HG02943 (cell line): Measurements from ENCODE around the gene IL1R2.

Experiments
- ATAC-seq: cut with Tn5 transposase; IDR thresholded peaks from one replicate; pipeline ENCODE4 v1.9.1; 2021; ENCODE audit warnings: mild to moderate bottlenecking, low read depth, moderate library complexity; ENCODE audit not compliant: unreplicated experiment

The IL1R2 gene

DNA sequence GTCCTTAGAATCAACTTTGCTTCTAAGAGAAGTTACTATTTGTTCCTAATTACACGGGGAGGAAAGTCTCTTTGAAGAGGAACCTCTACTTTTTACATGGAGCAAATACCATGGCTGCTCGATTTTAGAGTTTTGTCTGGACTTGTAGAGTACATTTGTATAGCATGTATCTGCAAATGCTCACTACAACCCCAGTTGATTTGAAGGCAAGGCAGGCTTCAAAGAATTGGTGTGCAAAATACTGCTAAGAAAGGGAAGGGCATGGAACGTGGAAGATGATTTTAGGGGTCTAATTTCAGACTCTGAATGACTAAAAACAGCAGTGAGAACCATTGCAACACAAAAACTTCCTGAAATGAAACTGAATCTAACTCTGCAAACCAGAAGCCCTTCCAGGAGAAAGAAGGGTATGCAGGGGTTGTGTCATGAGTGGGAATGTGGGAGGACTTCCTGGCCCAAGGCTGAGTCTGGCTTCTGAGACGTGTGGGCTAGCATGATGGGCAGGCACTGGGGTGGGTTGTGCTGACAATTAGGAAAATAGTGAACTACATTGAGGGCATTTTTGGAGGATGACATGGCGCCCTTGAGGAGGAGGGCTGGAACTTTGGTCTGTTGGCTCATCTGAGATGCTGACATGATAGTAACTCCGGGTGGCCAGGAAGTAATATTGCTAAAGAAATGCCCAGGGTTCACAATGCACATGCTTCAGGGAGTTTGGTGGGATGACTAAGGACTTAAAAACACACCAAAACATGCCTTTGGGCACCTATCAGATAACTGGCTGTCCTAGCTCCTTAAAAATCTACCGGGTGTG is 18.9 kb upstream of the IL1R2 start:
- ATAC-seq, result no peak

DNA sequence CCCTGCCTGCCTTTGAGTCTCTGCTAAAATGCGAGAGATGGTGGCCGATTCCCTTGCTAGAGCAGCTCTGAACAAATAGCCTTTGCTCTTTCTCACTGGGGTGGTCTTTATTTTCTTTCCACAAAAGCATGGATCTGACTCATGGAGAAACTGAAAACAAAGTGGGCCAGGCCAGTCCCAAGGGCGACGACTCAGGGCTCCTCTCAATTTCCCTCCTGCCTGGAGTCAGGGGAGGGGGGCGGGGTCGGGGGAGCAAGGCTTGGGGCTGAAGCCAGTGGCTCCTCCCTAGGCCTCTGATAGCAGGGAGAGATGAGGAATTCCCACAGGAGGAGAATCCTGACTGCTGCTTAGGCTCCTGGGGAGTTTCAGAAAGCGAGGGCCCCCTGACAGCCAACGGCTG is 17.1 kb upstream of the IL1R2 start:
- no peak for ATAC-seq

DNA sequence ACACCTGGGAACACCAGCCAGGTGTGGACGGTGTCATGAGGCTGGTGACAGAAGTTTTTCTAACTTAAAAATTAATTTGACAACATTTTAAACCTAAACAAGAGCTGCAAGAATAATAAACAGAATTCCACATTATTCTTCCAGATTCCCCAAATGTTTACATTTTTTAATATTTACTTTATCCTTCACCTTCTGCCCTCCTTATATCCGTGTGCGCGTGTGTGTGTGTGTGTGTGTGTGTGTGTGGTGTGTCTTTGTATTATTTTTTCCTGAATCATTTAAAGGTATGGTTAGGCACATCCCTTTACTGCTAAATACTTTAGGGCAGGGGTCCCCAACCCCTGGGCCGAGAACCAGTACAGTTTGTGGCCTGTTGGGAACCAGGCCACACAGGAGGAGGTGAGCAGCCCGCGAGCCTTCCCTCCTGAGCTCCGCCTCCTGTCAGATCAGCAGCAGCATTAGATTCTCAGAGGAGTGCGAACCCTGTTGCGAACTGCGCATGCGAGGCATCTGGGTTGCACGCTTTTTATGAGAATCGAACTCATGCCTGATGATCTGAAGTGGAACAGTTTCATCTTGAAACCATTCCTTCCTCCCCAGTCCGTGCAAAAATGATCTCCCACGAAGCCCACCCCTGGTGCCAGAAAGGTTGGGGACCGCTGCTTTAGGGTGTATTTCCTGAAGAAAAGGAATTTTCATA is 16.4 kb upstream of the IL1R2 start:
- no peak for ATAC-seq

DNA sequence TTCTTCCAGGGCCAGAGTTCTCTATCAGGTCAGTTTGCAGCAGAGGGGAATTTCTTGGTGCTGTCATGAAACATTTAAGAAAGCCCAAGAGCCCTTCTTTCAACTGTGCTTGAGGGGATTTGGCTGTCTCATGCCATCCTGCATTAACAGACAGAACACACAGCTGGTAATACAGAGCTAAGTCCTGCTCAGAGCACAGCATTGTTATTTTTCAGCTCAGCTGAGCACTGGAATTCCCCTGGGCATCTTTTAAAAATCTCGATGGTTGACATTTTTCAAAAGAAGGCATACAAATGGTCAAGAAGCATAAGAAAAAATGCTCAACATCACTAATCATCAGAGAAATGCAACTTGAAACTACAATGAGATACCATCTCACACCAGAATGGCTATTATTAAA is 14.9 kb upstream of the IL1R2 start:
- no peak for ATAC-seq

- no peak for ATAC-seq
These were observed 11.4 kb upstream of the IL1R2 start for GRCh38 chr2:101980368-101980767.

DNA sequence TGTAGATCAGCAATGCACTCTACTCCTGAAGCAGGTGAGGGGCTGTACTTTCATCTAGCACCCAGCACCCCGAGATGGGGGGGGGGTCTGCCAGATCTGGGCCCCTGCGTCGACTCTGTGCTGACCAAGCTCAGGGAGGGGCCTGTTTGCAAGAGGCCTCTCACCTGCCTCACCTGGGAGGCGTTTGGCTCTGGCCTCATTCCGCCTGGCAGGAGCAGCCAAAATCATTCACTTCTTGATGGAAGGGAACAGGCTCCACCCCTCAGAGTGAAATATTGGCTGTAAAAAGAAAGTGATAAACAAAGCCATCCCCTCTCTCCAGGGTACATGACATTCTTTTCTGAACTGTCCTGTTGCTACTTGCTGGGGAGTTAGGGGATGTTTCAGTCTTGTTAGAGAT is 10.7 kb upstream of the IL1R2 start:
- ATAC-seq, result no peak

- ATAC-seq, result no peak
These were observed 10.3 kb upstream of the IL1R2 start for GRCh38 chr2:101981504-101981903.

DNA sequence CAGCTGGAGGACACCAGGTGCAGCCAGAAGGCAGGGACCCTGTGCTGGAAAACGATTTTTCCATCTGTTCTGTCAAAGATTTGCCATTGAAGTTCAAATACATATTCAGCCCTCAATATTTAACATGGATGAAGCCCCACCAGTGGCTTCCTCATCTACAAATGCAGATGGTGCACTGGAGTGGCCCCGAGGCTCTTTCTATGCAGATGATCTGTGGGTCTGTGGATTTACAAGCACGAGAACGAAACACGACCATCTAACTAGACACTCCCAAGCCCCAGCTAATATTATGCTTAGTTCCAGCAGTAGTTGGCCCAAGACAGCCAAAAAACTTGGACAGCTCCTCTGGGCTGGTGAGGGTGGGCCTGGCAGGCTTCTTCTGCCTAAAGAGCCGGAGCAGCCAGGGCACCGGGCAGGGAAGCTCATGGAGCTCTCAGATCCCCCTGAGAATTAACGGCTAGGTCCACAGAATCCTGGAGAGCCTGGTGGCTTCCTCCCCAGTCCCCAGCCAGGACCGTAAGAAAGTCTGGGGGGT is 9.2 kb upstream of the IL1R2 start:
- ATAC-seq, result no peak

DNA sequence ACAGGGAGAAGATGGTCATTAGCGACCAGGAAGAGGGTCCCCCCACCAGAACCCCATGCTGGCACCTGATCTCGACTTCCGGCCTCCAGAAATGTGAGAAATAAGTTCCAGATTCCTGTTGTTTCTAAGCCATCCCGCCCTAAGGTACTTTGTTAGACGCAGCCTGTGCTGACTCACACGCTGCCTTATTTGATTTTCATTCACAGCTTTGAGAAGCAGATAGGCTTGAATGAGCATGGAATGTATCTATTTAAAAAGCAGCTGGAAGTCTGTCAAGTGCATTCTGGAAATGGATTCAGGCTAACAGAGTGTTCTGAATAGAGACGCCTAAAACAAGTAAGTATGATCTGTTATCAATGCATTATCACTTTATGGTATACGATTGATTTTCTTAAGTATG is 8.3 kb upstream of the IL1R2 start:
- ATAC-seq, result no peak

- ATAC-seq, result no peak
These were observed 7.8 kb upstream of the IL1R2 start for GRCh38 chr2:101983928-101984327.

DNA sequence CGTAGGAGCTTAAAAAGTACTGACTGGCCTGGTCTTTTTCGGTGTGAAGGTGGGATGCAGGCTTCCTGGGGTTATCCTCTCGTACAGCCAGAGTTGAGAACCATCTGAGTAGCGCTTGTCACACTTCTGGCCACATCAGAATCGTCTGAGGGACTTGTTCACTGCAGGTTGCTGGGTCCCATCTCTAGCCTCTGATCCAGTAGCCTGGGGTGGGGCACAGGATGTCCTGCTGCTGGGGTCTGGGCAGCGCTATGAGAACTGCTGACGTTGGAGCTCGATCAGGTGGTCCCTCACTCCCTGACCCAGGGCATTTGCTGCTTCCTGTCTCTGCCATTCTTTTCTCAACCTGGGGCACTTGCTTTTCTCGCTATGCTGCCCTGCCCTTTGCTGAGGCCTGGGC is 7.1 kb upstream of the IL1R2 start:
- no peak for ATAC-seq

DNA sequence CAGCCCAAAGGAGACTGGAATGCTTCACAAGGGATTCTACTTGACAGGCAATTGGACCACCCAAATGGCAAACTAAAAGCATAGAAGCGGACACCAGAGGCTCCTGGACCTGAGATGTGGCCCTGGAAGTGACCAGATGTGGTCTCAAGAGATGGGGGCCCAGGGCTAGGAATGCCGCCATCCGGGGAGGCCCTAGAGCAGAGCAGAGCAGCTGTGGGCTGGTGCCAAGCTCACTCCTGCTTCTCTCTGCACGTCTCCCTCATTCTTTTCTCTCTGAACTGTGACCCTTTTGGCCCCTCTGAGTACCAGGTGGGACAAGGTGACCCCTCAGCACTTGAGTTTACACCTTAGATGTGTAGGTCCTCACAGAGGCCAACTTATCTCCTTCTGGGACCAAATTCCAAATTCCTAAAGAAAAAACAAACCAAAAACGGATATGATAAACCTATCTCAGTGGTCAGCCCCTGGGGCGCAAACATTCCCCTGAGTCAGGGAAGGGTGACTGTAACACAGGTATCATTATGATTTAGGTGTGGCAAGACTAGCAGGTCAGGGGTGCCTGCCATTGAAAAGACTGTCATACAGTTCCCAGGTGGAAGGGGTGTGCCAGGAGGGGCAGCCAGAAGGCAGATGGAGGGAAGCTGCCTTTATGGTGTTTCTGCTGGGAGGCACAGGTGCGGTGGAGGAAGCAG is 6.5 kb upstream of the IL1R2 start:
- ATAC-seq, result no peak

DNA sequence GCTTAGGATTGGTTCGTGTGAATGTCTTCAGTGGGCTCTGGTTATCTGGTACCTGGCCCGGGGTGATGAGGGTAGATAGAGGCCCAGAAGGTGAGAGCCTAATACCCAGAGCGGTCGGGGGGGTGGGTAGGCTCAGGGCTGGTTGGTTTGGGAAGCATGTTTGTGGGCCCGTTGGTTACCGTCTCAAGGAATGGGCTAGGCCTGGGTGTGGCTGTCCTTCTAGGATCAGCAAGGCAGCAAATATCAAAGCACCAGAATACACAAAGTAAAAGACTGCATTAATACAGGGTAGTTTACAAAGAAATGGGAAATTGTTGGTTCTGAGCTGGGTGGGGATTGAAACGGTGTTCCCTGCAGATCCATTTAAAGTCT is 6.0 kb upstream of the IL1R2 start:
- no peak for ATAC-seq

GRCh38 chr2:101986376-101986775 is 5.4 kb upstream of the IL1R2 start:
- ATAC-seq, result no peak

DNA sequence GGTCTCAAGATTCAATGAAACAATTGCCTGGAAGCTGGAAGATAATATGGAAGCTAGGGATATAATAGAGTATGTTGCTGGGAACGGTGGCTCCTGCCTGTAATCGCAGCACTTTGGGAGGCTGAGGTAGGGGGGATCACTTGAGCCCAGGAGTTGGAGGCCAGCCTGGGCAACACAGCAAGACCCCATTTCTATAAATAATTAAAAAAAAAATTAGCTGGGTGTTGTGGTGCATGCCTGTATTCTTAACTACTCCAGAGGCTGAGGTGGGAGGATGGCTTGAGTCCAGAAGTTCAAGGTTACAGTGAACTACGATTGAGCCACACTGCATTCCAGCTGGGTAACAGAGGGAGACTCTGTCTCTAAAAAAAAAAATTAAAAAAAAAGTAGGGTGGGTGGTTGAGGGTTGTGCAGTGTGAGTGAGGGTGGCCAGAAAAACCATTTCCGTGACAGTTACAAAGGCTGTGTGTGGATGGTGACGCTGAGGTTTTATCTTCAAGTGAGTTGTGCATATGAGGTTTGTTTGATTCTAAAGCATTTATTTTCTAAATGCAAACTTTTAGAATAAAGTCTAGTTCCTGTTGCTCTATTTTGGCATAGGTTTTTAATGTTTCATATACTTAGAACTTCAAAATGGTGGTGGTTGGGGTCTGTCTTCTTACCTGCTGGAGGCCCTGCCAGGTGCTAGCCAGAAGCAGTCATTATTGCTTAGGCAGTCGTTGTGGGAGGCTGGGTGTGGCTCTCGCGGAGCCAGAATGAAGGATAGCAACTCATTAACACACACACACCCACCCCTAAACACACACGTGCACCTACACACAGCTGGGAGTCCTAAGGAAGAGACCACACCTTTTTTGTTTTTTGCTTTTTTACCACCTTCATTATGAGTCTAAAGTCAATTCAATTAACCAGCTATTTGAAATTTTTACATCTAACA is 4.7 kb upstream of the IL1R2 start:
- no peak for ATAC-seq

DNA sequence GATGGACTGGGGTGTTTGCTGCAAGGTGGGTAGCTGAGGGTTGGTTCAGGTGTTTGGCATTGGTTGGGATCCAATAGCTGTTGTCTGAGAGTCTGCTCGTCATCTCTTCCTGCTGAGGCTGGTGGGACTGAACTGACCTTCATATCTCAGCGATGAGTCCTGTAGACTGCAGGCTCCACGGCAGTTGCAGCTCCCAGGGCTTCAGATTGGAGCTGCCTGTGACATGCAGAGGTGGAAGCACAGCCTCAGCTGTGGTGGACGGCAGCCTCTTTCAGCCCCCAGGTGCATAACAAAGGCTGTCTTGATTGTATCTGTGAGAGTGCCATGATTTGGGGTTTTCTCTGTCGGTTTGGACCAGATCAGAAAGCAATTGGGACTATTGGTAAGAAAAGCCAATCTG is 3.9 kb upstream of the IL1R2 start:
- no peak for ATAC-seq

DNA sequence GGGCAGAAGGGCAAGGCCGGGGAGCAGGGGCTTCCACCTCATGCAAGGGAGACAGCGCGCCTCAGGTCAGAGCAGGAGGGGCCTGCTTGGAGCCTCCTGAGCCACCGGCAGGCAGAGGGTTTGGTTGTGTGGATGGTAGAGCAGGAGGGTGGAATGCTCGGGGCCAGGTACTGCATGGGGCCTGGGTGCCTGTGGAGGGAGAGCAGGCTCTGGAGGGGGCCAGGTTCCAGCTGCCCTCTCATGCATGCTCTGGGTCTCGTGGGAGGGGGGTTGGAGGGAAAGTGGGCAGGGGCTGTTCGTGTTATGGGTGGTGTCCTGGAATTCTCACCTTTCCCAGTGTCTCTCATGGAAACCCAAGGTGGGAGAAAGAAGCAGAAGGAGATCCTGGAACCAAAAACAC is 3.2 kb upstream of the IL1R2 start:
- no peak for ATAC-seq

GRCh38 chr2:101989740-101990460 is 1.9 kb upstream of the IL1R2 start:
- no peak for ATAC-seq

- ATAC-seq, result no peak
These were observed 2.0 kb downstream of the IL1R2 start for GRCh38 chr2:101993772-101994171.

GRCh38 chr2:101995019-101995418 is 3.3 kb downstream of the IL1R2 start:
- no peak for ATAC-seq
